Measurements from ENCODE around the gene SCGB3A1.

The SCGB3A1 gene

GRCh38 chr5:180583738-180584137, 7.6 kb downstream of the SCGB3A1 start:
- DNase-seq = no peak

- no peak for DNase-seq
Observed at GRCh38 chr5:180580681-180581080, 10.6 kb downstream of the SCGB3A1 start.

GRCh38 chr5:180575571-180575970, 15.7 kb downstream of the SCGB3A1 start:
- DNase-seq = no peak

DNA sequence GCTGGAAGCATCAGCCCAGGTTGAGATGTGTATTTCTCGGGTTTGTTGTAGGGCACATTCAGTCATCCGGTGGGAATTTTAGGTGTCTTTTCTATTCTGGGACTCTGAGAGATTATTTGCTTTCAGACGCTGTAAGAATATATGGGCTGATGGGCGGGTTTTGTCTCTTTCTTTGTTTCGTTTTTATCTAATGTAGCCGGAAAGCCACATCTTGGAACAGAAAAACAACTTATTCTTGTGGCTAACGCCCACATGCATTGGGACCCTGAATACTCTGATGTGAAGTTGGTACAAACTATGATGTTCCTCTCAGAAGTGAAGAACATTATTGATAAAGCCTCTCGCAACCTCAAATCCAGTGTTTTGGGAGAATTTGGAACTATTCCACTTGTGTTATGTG, 22.4 kb downstream of the SCGB3A1 start:
- no peak for DNase-seq

- DNase-seq = no peak
Observed at GRCh38 chr5:180563994-180564393, 27.3 kb downstream of the SCGB3A1 start.

DNA sequence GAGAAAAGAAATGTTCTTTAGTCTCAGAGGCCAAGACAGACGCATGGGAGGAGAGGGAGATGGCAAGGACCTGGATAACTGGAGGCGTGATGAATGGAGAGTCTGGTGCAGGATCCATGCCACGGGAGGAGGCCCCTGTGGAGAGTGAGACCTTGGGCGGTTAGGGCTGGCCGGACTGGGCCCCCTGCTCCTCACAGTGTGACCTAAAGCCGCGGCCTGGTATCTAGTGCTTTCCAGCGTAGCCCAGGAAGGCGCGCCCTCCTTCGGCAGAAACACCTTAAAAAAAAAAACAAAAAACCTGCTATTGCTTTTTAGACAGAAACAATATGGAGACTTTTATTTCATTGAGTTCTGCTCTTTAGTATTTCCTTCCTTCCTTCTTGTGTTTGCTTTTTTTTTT, 33.1 kb downstream of the SCGB3A1 start:
- DNase-seq = no peak

DNA sequence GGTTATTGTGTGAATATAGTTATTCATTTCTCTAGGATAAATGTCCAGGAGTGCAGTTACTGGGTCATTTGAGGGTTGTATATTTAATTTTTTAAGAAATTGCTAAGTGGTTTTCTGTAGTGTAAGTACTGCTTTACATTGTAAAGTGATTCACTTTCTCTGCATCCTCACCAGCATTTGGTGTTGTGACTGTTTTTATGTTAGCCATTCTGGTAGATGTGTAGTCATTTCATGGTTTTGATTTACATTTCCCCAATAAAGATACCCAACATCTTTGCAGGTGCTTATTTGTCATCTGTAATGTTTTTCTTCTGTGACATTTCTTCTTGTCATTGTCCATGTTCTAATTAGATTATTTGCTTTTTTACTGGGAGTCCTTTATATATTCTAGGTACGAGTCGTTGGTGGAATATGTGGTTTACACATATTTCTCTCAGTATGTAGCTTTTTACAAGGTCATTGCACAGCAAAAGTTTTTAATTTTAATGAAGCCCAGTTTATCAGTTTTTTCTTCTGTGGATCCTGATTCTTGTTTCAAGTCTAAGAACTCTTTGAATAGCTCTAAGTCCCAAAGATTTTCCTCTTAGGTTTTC, 34.0 kb downstream of the SCGB3A1 start:
- DNase-seq = no peak

DNA sequence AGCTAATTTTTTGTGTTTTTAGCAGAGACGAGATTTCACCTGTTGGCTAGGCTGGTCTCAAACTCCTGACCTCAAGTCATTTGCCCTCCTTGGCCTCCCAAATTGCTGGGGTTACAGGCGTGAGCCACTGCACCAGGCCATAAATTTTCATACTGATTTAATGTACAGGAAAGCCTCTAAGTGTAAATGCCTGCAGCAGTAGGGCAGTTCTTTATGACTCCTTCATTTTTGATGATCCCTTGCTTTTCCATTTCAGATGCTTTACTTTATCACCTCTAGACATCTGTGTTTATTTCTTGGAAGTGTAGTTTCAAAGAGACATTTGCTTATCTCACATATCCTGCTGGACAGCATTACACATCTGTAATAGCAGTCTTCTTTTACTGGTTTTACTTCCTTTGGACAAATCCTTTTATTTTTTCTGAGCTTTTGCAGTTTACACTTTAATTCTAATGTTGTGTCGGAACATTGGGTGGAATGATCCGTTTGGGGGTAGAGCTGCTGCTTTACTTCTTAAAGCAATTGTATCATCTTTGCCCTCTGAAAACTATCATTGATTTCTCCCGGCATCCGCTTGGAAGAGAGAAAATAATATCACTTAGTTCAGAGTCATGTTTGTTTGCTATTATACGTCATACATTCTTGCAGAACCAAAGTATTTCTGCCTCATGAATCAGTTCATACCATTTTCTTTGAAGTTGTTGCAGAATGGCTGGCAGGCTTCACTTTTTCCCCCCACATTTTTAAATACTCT, 36.0 kb downstream of the SCGB3A1 start:
- DNase-seq = no peak

GRCh38 chr5:180553530-180553929, 37.8 kb downstream of the SCGB3A1 start:
- DNase-seq = no peak

GRCh38 chr5:180548563-180548962, 42.7 kb downstream of the SCGB3A1 start:
- no peak for DNase-seq

GRCh38 chr5:180545248-180545647, 46.1 kb downstream of the SCGB3A1 start:
- DNase-seq = no peak

- DNase-seq = no peak
Observed at GRCh38 chr5:180541710-180542109, 49.6 kb downstream of the SCGB3A1 start.

Measured in NCI-H1436 treated with DMSO at 0.1 percent for 48 hours (cell line).